ENCODE results near the gene HJURP. TPM values are rescaled to one million over a fixed set of nuclear protein-coding genes. Genes with fewer than 3 reads are reported as not detected.

The HJURP gene
- total and polyA plus RNA-seq, 9 of the 15 experiments (the other 6 are each of a cell fraction or from before 2014, with no cell fraction given), result 13.8 to 102 (median 28.3) TPM

DNA sequence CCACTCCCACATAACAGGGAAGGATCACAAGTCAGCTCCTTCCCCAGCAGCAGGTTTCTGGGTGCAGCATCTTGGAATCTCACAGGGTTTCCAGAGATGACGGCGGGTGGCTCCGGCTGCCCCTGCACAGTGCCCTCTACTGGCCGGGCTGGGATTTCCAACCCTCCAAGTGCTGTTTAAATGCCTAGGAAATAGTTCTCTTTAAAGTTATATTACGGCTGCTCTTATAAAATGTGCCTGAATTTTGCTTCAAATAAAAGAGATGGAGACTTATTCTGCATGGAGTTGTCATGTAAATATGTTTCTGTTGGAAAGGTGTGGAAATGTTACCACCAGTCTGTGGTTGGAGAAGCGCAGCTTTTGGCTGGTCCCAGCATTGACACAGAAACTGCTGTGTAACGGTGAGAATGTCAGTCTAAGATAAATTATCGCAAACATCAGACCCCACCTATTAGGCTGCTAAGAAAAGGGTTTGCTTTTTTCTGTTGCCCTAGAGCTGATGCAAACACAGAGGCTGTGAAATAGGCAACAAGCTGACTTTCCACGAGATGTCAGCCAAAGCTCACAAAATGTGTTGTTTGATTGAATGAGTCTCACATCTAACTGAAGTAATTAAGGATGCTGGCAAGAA lies 3.3 kb upstream of the HJURP start (continued):
- TF ChIP-seq STAT5B (CRISPR knock-in tag; IDR thresholded peaks at IDR 0.05) (no peak), NFXL1 (CRISPR knock-in tag; IDR thresholded peaks at IDR 0.05) (no peak), NCOA4 (IDR thresholded peaks at IDR 0.05; ENCODE audit: partially characterized antibody) (no peak), SMARCC2 (IDR thresholded peaks at IDR 0.05; ENCODE audit: low read depth) (0 out of 2 replicates have a peak, but pooled peaks have one; percentile 67), HDAC8 (tag; IDR thresholded peaks at IDR 0.05) (no peak), FOXK2 (conservative IDR thresholded peaks at IDR 0.05 in 1 of 2, IDR thresholded peaks at IDR 0.05 in 1 of 2; ENCODE audit: low read depth in 2 of 2) (peak; percentile 71 to 86), ARNT (IDR thresholded peaks at IDR 0.05) (0 out of 4 replicates have a peak, but pooled peaks of 1 of the 2 experiments have one; percentile 45), NCOA1 (IDR thresholded peaks at IDR 0.05; ENCODE audit: low read depth) (no peak), CC2D1A (IDR thresholded peaks at IDR 0.05) (no peak; the same call in 1 of the 2 replicates), HNRNPL (IDR thresholded peaks at IDR 0.05; ENCODE audit: low read depth, low read length) (no peak), ETV5 (CRISPR knock-in tag; IDR thresholded peaks at IDR 0.05; ENCODE audit: low read depth) (no peak), NCOA2 (IDR thresholded peaks at IDR 0.05; ENCODE audit: partially characterized antibody in 2 of 2) (no peak), NFIC (IDR thresholded peaks at IDR 0.05) (no peak), HMG20B (CRISPR knock-in tag; IDR thresholded peaks at IDR 0.05) (no peak), DMBX1 (CRISPR knock-in tag; IDR thresholded peaks at IDR 0.05; ENCODE audit: borderline replicate concordance) (no peak), GTF2F1 (IDR thresholded peaks at IDR 0.05; ENCODE audit: low read depth, low read length) (no peak)
- TF ChIP-seq, protein P1, sequence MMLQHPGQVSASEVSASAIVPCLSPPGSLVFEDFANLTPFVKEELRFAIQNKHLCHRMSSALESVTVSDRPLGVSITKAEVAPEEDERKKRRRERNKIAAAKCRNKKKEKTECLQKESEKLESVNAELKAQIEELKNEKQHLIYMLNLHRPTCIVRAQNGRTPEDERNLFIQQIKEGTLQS (IDR thresholded peaks at IDR 0.05), result peak; percentile 45
- TF ChIP-seq, protein P1 (CRISPR knock-in tag; conservative IDR thresholded peaks at IDR 0.05), result no peak
- TF ChIP-seq, protein P2, sequence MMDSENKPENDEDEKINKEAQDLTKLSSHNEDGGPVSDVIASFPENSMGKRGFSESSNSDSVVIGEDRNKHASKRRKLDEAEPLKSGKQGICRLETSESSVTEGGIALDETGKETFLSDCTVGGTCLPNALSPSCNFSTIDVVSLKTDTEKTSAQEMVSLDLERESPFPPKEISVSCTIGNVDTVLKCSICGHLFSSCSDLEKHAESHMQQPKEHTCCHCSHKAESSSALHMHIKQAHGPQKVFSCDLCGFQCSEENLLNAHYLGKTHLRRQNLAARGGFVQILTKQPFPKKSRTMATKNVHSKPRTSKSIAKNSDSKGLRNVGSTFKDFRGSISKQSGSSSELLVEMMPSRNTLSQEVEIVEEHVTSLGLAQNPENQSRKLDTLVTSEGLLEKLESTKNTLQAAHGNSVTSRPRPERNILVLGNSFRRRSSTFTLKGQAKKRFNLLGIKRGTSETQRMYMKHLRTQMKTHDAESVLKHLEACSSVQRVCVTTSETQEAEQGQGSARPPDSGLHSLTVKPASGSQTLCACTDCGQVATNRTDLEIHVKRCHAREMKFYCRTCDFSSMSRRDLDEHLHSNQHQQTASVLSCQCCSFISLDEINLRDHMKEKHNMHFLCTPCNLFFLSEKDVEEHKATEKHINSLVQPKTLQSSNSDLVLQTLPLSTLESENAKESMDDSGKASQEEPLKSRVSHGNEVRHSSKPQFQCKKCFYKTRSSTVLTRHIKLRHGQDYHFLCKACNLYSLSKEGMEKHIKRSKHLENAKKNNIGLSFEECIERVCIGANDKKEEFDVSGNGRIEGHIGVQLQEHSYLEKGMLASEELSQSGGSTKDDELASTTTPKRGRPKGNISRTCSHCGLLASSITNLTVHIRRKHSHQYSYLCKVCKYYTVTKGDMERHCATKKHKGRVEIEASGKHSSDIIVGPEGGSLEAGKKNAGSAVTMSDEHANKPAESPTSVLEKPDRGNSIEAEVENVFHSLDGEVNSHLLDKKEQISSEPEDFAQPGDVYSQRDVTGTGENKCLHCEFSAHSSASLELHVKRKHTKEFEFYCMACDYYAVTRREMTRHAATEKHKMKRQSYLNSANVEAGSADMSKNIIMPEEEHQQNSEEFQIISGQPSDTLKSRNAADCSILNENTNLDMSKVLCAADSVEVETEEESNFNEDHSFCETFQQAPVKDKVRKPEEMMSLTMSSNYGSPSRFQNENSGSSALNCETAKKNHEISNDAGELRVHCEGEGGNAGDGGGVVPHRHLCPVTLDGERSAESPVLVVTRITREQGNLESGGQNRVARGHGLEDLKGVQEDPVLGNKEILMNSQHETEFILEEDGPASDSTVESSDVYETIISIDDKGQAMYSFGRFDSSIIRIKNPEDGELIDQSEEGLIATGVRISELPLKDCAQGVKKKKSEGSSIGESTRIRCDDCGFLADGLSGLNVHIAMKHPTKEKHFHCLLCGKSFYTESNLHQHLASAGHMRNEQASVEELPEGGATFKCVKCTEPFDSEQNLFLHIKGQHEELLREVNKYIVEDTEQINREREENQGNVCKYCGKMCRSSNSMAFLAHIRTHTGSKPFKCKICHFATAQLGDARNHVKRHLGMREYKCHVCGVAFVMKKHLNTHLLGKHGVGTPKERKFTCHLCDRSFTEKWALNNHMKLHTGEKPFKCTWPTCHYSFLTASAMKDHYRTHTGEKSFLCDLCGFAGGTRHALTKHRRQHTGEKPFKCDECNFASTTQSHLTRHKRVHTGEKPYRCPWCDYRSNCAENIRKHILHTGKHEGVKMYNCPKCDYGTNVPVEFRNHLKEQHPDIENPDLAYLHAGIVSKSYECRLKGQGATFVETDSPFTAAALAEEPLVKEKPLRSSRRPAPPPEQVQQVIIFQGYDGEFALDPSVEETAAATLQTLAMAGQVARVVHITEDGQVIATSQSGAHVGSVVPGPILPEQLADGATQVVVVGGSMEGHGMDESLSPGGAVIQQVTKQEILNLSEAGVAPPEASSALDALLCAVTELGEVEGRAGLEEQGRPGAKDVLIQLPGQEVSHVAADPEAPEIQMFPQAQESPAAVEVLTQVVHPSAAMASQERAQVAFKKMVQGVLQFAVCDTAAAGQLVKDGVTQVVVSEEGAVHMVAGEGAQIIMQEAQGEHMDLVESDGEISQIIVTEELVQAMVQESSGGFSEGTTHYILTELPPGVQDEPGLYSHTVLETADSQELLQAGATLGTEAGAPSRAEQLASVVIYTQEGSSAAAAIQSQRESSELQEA (IDR thresholded peaks at IDR 0.05; ENCODE audit: low read depth), result no peak

Measured in K562 (cell line).